ENCODE data around the gene NRIP1. TPM values are rescaled to one million over a fixed set of nuclear protein-coding genes. Genes with fewer than 3 reads are reported as not detected.
A peak's percentile ranks its signal among the peaks of the same experiment; 100 is the strongest.

NRIP1 gene
- polyA plus RNA-seq, 1 donor (not counting 4 experiments of a cell fraction or from before 2014, with no cell fraction given): 25.5 TPM

DNA sequence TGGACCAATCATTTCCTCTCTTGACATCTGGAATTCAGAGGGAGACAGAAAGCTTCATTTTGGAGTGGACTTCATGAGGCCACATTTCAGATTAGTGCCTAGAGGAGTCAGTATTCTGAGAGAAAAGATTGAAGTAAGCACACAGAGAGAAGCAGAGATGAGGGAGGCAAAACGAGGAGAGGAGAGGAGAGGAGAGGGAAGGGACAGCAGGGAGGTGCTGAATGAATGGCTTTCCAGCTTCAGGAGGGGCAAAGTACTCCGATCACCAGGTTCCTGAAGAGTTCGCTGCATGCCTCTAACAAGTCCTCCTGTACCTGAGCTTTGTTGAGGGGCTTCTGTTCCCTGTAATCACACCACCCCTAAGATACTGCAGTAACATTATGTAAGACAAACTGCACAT lies 76.0 kb downstream of the NRIP1 start:
- Histone ChIP-seq H2AFZ (ENCODE audit: control insufficient read depth, low read length) (no peak overlapping the region), H3K4me1 (ENCODE audit: control insufficient read depth, extremely low read depth, insufficient read depth, low read length) (peaks cover 7% of the 10 kb centered on the region), H3K9me1 (ENCODE audit: control insufficient read depth, extremely low read depth, insufficient read depth, low read length) (peaks cover 3% of the 10 kb centered on the region), H3K27me3 (ENCODE audit: control insufficient read depth, extremely low read depth, insufficient read depth, low read length) (no peaks in the 10 kb centered on the region), H3K4me3 (ENCODE audit: control insufficient read depth in 2 of 3, extremely low read depth in 1 of 3, insufficient read depth in 2 of 3, low read depth in 1 of 3, low read length in 3 of 3) (no peak overlapping the region), H4K20me1 (ENCODE audit: control insufficient read depth, extremely low read depth, insufficient read depth, low read length) (no peaks in the 10 kb centered on the region), H3K27ac (ENCODE audit: control insufficient read depth, insufficient read depth, low read length) (no peak overlapping the region), H3K36me3 (ENCODE audit: control insufficient read depth in 2 of 2, extremely low read depth in 1 of 2, insufficient read depth in 2 of 2, low read length in 2 of 2) (peaks cover 10 to 13% of the 10 kb centered on the region in 2 experiments), H3K9ac (ENCODE audit: control insufficient read depth, extremely low read depth, insufficient read depth, low read length) (no peak overlapping the region), H3K79me2 (ENCODE audit: control insufficient read depth, insufficient read depth, low read length) (peaks cover 66% of the 10 kb centered on the region), H3K4me2 (ENCODE audit: control insufficient read depth, extremely low read depth, insufficient read depth, low read depth, low read length) (no peak overlapping the region), H3K9me3 (ENCODE audit: control insufficient read depth, low read depth, low read length) (no peaks in the 10 kb centered on the region)
- dilution Hi-C loops (cut with MboI; ENCODE audit: extremely low pct_ligation_motif_present, low sequenced_read_pairs): no loop called here
- TF ChIP-seq CTCF (optimal IDR thresholded peaks at IDR 0.05 in 1 of 3, IDR thresholded peaks at IDR 0.05 in 1 of 3, conservative IDR thresholded peaks at IDR 0.05 in 1 of 3; ENCODE audit: extremely low read depth in 1 of 3, insufficient read depth in 2 of 3, low read length in 3 of 3) (no peak), EZH2 (IDR thresholded peaks at IDR 0.05; ENCODE audit: low read length) (no peak)
- no peak for DNase-seq (ENCODE audit: low read depth, low spot score)
- no peak for FAIRE-seq

- H3K9me1 ChIP-seq (ENCODE audit: control insufficient read depth, extremely low read depth, insufficient read depth, low read length): peaks cover 3% of the 10 kb centered on the region
- no peaks in the 10 kb centered on the region for H3K27me3 ChIP-seq (ENCODE audit: control insufficient read depth, extremely low read depth, insufficient read depth, low read length)
- no peaks in the 10 kb centered on the region for H4K20me1 ChIP-seq (ENCODE audit: control insufficient read depth, extremely low read depth, insufficient read depth, low read length)
- no peak overlapping the region for H2AFZ ChIP-seq (ENCODE audit: control insufficient read depth, low read length)
- H3K79me2 ChIP-seq (ENCODE audit: control insufficient read depth, insufficient read depth, low read length): peaks cover 72% of the 10 kb centered on the region
- TF ChIP-seq CTCF (optimal IDR thresholded peaks at IDR 0.05 in 1 of 3, IDR thresholded peaks at IDR 0.05 in 1 of 3, conservative IDR thresholded peaks at IDR 0.05 in 1 of 3; ENCODE audit: extremely low read depth in 1 of 3, insufficient read depth in 2 of 3, low read length in 3 of 3): no peak
- no peak for TF ChIP-seq EZH2 (IDR thresholded peaks at IDR 0.05; ENCODE audit: low read length)
- dilution Hi-C loops (cut with MboI; ENCODE audit: extremely low pct_ligation_motif_present, low sequenced_read_pairs): no loop called here
- FAIRE-seq: peak; percentile 17
- DNase-seq (ENCODE audit: low read depth, low spot score): no peak
- H3K27ac ChIP-seq (ENCODE audit: control insufficient read depth, insufficient read depth, low read length): no peak overlapping the region
- no peak overlapping the region for H3K9ac ChIP-seq (ENCODE audit: control insufficient read depth, extremely low read depth, insufficient read depth, low read length)
- peaks cover 10 to 13% of the 10 kb centered on the region in 2 experiments for H3K36me3 ChIP-seq (ENCODE audit: control insufficient read depth in 2 of 2, extremely low read depth in 1 of 2, insufficient read depth in 2 of 2, low read length in 2 of 2)
- H3K9me3 ChIP-seq (ENCODE audit: control insufficient read depth, low read depth, low read length): no peaks in the 10 kb centered on the region
- peaks cover 7% of the 10 kb centered on the region for H3K4me1 ChIP-seq (ENCODE audit: control insufficient read depth, extremely low read depth, insufficient read depth, low read length)
- no peak overlapping the region for H3K4me2 ChIP-seq (ENCODE audit: control insufficient read depth, extremely low read depth, insufficient read depth, low read depth, low read length)
- H3K4me3 ChIP-seq (ENCODE audit: control insufficient read depth in 2 of 3, extremely low read depth in 1 of 3, insufficient read depth in 2 of 3, low read depth in 1 of 3, low read length in 3 of 3): no peak overlapping the region
Measured at GRCh38 chr21:14987370-14988170, 77.2 kb downstream of the NRIP1 start.
